GM19099 (cell line): ENCODE data around the gene EMC10.

Experiments used
- POLR2A ChIP-seq: IDR thresholded peaks from 3 replicates; pipeline ENCODE4 v1.6.1; 2011; ENCODE audit warnings: low read depth; ENCODE audit not compliant: insufficient read length; ENCODE audit errors: extremely low read depth

The EMC10 gene

DNA sequence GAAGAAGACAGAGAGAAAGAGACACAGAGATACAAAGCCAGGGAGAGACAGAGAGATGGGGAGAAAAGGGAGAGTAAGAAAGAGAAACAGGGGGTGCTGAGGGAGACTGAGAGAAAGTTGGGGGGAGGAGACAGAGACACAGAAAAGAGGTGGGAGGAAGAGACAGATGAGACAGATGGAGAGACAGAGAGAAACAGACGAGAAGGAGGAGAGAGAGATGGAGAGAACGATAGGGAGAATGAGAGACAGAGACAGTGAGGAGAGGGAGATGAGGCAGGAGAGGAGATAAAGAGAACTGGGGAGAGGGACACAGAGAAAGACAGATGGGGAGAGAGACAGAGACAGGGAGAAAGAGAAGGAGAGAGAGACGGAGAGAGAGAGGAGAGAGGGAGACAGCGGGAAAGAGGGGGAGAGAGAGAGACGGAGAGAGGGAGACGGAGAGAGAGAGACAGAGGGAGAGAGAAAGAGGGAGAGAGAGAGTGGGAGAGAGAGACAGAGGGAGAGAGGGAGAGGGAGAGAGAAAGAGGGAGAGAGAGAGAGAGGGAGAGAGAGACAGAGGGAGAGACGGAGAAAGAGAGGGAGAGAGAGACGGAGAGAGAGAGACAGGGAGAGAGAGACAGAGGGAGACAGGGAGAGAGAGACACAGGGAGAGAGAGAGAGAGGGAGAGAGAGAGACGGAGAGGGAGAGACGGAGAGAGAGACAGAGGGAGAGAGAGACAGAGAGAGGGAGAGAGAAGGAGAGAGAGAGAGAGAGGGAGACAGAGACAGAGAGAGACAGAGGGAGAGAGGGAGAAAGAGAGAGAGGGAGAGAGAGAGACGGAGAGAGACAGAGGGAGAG is 22.1 kb downstream of the EMC10 start:
- no peak for TF ChIP-seq POLR2A

GRCh38 chr19:50500060-50500752 is 23.9 kb downstream of the EMC10 start:
- no peak for TF ChIP-seq POLR2A

DNA sequence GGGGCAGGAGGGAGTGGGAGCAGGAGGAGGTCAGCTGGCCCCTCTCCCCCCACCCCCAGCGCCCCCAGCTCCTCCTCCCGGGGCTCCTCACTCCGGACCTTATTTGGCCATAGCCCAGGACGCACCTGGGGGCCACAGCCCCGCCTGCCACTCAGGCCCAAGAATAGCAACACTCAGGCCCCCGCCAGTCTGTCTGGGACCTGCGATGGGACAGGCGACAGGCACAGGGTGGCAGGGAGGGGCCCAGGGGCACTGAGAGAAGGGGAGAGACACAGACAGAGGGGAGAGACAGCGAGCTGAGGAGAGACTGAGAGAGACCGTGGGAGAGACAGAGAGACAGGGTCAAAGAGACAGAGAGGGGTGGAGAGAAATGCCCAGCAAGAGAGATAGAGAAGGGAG is 24.4 kb downstream of the EMC10 start:
- no peak for TF ChIP-seq POLR2A

- no peak for TF ChIP-seq POLR2A
Observed at GRCh38 chr19:50501186-50501567, 24.9 kb downstream of the EMC10 start.

DNA sequence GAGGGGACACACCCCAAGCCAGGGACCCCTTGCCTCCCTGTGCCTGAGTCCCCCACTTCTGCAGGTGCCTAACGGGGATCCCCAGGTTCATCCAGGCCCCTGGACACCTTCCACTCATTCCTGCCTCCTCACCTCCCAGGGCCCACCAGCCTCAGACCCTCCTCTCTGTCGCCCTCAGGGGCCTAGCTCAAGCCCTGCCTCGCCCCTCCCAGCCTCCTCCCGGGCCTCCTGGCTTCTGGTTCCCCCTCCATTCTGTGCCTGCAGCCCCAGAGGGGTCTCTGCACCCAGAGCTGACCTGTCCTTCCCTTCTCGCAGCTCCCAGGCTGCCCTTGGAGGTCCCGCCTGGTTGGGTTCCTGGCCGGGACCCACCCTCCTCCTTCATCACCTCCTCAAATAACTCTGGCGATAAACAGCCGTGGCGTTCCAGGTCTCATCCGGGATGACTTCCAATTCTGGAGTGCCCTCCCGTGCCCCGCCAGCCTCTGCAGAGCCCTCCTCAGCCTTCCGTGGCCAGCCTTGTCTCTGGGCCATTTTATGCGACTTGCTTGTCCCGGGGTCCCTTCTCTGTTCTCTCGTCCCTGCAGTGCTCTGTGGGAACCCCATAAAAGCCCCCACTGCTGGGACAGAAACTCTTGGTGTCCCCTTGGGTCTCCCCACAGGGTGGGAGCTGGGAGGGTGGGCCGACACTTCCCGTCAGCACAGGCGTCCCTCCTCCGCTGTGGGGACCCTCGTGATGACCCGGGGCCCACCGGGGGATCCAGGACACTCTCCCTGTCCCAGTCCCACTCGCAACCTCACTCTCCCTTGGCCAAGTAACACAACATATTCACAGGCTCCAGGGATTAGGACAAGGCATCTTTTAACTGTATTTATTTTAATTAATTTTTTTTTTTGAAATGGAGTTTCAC is 25.5 kb downstream of the EMC10 start:
- no peak for TF ChIP-seq POLR2A

DNA sequence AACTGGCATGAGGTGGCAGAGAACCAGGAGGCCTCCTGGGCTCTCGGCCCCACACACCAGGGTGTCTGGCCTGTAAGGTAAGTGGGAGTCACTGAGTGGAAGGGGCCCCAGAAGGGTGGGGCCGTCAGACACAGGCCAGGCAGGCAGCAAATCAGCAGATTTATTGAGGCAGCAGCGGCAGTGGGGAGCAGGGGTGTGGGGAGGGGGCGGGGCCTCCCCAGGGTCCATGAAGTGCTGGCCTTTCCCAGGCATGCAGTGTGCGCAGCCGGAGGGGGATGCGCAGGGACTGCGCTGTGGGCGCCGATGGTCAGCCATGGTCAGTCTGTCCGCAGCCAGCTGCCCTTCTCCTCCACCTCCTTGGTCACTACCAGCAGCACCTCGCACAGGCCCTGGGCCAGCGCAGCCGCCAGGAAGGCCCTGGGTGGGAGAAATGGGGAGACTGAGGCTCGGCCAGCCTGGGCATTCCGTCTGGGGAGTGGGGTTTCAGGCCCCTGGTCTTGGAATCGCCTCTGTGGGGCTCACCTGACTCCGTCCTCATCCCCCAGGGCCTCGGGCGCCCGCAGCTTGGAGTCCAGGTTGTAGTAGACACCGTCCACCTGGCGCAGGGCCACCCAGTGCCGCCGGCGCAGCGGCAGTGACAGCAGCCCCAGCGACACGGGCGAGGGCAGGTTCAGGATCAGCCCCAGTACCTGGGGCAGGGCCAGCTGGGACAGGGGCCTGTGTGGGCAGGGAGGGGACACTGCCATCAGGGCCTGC is 29.7 kb downstream of the EMC10 start:
- no peak for TF ChIP-seq POLR2A

- TF ChIP-seq POLR2A: no peak
Observed at GRCh38 chr19:50506700-50507099, 30.4 kb downstream of the EMC10 start.

DNA sequence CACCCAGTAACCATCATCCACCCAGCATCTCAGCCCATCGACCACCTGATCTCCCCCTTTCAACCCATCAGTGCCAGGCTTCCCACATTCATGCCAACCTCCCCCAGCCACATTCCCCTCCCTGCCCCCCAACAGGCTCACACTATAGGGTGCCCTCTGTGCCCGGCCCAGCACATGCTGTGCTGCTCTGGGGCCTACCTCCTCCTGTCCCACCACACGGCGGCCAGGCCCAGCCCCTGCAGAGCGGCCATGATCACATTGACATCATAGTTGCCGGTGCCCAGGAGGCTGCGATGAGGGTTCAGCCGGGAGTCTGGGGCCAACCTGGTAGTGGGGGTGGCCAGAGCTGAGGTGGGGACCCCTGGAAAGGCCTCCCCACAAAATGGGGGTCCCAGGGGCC is 31.1 kb downstream of the EMC10 start:
- TF ChIP-seq POLR2A: no peak

GRCh38 chr19:50508843-50509190 is 32.5 kb downstream of the EMC10 start:
- TF ChIP-seq POLR2A: no peak

DNA sequence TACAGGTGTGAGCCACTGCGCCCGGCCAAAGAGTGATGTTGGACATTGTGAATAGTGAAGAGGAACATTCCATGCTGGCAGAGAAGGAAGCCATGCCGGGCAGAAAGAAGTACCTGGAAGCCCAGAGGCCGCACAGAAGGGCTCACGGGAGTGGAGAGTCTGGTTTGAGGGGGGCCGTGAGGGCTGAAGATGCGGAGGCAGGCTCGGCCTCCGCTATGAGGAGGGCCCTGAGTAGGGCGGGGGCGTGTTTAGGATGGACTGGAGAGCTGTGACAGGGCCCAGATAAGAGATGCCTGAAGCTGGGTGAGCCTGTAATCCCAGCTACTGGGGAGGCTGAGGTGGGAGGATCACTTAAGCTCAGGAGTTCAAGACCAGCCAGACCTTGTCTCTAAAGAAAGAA is 33.1 kb downstream of the EMC10 start:
- no peak for TF ChIP-seq POLR2A

GRCh38 chr19:50510121-50510670 is 33.9 kb downstream of the EMC10 start:
- TF ChIP-seq POLR2A: no peak

DNA sequence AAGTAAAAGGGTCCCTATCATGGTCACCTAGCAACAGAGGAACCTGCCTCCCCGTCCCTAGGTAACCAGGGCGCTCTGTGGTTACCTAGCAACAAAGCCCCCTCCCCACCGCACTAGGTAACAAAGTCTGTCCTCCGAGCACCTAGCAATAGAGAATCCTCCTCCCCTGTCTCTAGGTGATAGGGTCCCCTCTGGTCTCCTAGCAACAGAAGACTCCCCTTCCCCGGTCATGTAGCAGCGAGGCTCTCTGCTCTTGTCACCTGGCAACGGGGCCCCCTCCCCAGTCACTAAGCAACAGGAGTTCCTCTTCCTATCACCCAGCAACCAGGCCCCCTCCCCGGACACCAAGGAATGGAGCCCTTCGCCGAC is 34.4 kb downstream of the EMC10 start:
- TF ChIP-seq POLR2A: no peak

- peak; percentile 62 for TF ChIP-seq POLR2A
Observed at GRCh38 chr19:50511069-50511822, 34.9 kb downstream of the EMC10 start, which contains the start of gene JOSD2. TSS of gene JOSD2 (minus strand) at chr19:50511191. CDS start at chr19:50510431, 760 bp downstream.
